Fibroblast of mammary gland (primary cell): Measurements from ENCODE around the gene WDR70.

Experiments
- DNase-seq: peaks from one replicate; pipeline ENCODE4 v3.0.0-alpha.2; 2010; ENCODE audit warnings: low read depth
- H3K4me3 ChIP-seq: 2 replicates; pipeline ENCODE4 v1.5.1; 2011; ENCODE audit warnings: low read depth, mild to moderate bottlenecking, low read length, moderate library complexity; ENCODE audit not compliant: control insufficient read depth
- TF ChIP-seq, protein P1 (sequence below): conservative IDR thresholded peaks from 2 replicates; pipeline ENCODE4 v1.5.1; 2011; ENCODE audit warnings: low read depth, low read length, inconsistent platforms; ENCODE audit not compliant: control insufficient read depth, insufficient read depth

The WDR70 gene

DNA sequence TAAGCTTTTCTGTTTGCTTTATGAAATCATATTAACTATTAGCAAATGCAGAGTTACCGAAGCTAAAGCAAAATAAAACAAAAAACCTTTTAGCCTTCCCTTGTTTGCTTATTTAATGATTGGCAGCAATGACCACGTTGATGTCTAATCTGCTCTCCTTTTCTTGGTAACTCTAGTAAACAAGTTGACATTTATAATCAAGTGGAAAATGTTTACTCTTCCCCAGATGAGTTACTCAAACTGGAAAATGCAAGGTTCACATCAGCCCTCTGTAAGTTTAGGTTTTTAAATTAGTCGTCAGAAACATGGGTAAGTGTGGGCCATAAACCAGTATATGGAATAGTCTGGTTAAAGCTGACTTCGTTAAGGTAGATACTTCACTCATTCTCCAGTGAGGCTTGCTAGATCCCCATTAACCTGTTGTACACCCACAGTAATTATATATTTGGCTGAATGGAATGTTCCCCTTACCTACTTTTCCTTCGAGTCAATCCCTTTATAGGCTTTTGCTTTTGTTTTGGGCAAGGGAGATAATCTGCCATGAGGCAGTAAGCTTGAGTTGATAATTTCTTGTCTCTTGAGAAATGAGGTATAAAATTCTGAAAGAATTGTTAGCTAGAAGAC lies 359.9 kb downstream of the WDR70 start:
- no peak overlapping the region for H3K4me3 ChIP-seq
- TF ChIP-seq, protein P1, sequence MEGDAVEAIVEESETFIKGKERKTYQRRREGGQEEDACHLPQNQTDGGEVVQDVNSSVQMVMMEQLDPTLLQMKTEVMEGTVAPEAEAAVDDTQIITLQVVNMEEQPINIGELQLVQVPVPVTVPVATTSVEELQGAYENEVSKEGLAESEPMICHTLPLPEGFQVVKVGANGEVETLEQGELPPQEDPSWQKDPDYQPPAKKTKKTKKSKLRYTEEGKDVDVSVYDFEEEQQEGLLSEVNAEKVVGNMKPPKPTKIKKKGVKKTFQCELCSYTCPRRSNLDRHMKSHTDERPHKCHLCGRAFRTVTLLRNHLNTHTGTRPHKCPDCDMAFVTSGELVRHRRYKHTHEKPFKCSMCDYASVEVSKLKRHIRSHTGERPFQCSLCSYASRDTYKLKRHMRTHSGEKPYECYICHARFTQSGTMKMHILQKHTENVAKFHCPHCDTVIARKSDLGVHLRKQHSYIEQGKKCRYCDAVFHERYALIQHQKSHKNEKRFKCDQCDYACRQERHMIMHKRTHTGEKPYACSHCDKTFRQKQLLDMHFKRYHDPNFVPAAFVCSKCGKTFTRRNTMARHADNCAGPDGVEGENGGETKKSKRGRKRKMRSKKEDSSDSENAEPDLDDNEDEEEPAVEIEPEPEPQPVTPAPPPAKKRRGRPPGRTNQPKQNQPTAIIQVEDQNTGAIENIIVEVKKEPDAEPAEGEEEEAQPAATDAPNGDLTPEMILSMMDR, result no peak
- no peak for DNase-seq

DNA sequence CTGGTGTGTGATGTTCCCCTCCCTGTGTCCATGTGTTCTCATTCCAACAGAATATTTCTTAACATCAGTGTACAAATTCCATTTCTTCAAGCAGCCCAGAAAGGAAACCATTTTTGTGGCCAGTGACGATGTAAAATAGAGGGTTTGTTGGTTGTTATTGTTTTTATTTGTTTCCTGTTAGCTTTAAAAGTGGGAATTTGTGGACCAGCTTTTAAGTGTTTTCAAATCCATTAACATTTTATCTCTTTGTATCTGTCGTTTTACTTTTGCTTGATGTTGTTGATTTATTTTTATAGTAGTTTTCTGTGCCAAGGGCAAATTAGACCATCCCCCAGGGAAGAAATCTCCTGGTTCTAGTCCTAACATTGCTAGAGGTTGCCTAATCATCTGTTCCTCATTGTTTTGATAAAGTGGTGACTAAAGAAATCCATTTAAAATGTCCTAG lies 360.7 kb downstream of the WDR70 start:
- peak; percentile 79 for DNase-seq
- TF ChIP-seq, protein P1, result no peak
- no peak overlapping the region for H3K4me3 ChIP-seq

DNA sequence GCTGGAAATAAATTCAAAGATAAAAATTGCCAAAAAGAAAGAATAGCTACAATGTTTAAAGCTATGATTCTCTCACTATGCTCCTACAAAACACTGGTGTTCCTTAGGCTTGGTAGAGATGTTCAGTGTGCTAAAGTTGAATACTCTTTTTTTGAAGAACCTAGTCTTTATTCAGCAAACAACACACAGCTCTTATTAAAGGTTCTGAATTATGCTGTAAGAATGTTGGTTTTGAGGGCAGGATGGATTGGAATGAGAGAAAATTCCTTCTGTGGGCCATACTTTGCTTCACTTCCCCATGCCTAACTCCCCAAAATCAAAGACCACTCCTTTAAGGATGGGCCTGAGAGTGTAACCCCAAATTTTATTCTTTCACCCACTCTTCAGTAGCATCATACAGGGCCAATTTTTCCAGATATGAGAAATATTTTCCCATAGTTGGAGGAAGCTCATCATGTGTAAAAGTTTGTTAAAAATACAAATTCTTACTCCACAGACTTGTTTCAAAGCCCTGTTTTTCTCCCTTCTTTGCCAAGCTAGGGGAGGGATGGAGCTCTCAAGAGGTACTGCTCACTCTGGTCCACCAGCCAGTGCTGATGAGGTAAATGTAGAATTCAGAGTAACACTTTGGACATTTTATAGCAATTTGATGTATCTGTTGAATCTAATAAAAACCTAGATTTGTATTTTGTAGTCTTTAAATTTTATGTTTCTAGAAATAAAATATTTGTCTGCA lies 361.4 kb downstream of the WDR70 start:
- DNase-seq, result peak; percentile 33
- H3K4me3 ChIP-seq, result no peak overlapping the region
- TF ChIP-seq, protein P1, result no peak

DNA sequence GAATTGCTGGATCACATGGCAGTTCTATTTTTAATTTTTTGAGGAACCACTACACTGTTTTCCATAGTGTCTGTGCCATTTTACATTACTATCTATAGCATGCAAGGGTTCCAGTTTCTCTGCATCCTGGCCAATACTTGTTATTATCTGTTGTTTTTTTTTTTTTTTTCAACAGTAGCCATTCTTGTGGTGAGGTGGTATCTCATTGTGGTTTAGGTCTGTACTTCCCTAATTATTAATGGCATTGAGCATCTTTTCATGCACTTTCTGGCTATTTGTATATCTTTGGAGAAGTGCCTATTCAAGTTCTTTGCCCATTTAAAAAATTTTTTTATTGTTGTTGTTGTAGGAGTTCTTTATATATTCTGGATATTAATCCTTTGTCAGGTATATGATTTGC lies 363.0 kb downstream of the WDR70 start:
- DNase-seq, result no peak
- H3K4me3 ChIP-seq, result no peak overlapping the region
- TF ChIP-seq, protein P1, result no peak

DNA sequence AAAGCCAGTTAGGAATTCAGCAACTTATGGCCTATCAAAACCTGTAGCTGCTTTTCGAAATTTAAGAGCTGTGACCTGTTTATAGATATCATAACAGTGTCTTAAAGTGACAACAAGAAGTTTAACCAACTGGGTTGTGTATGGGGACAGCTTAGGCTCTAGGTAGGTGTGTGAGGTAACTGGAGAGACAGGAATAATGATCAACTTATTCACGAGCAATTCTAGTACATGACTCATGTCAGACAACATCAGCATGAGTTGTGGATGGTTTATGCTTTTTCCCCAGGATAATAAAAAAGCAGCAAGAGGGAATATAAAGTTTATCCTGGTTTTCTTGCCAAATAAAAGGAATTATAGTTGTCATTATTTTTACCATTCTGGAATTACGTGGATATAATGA lies 372.1 kb downstream of the WDR70 start:
- TF ChIP-seq, protein P1, result no peak
- DNase-seq, result peak; percentile 51
- no peak overlapping the region for H3K4me3 ChIP-seq

DNA sequence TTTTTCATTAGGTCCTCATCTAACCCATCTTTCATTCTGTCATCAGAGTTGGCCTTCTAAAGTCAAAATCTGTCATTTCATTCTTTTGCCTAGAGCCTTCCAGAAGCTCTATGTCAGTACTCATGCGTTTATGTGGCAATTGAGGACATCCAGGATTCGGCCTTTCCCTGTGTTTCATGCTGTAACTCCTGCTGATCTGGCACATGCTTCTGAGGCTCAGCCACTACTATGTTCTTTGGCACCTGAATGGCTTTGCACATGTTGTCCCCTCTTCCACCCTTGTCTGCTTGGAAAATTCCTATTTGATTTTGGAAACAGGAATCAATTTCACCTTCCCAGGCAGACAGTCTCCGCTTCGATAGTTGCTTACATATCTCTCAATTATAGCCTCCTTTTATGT lies 375.9 kb downstream of the WDR70 start:
- H3K4me3 ChIP-seq, result no peak overlapping the region
- no peak for DNase-seq
- TF ChIP-seq, protein P1, result no peak
